OCI-LY1 (cell line): ENCODE data around the gene GPR179.

Experiments used
- H2AFZ ChIP-seq: fragments of 200-600 bp; sonication (generic), shearing (Covaris generic); 2 replicates; pipeline ENCODE4 v1.6.0; 2014; ENCODE audit warnings: antibody characterized with exemption, mild to moderate bottlenecking, low read length
- H3F3A ChIP-seq: fragments of 200-600 bp; sonication (generic), shearing (Covaris generic); 2 replicates; pipeline ENCODE4 v1.6.0; 2014; ENCODE audit warnings: mild to moderate bottlenecking, antibody characterized with exemption, low read length, moderate library complexity; ENCODE audit not compliant: insufficient read depth
- H3K27ac ChIP-seq: fragments of 200-600 bp; sonication (generic); 2 replicates; pipeline ENCODE4 v1.5.1; 2014; ENCODE audit warnings: low read length, mixed run types, mild to moderate bottlenecking, low read depth; ENCODE audit not compliant: poor library complexity, severe bottlenecking
- H3K27me3 ChIP-seq: fragments of 200-600 bp; sonication (generic); 2 replicates; pipeline ENCODE4 v1.6.0; 2014; ENCODE audit warnings: antibody characterized with exemption, mild to moderate bottlenecking, low read length, moderate library complexity; ENCODE audit not compliant: insufficient read depth
- H3K36me3 ChIP-seq: fragments of 200-600 bp; sonication (generic); 2 replicates; pipeline ENCODE4 v1.6.1; 2014; ENCODE audit warnings: mild to moderate bottlenecking, antibody characterized with exemption, low read length, moderate library complexity, mixed read lengths; ENCODE audit not compliant: insufficient read depth
- H3K4me1 ChIP-seq: fragments of 200-600 bp; sonication (generic); 2 replicates; pipeline ENCODE4 v1.5.1; 2014; ENCODE audit warnings: mild to moderate bottlenecking, low read length, moderate library complexity; ENCODE audit not compliant: insufficient read depth, severe bottlenecking
- H3K4me2 ChIP-seq: fragments of 200-600 bp; sonication (generic), shearing (Covaris generic); 2 replicates; pipeline ENCODE4 v1.6.1; 2014; ENCODE audit warnings: low read length
- H3K4me3 ChIP-seq: fragments of 200-600 bp; sonication (generic); 2 replicates; pipeline ENCODE4 v1.5.1; 2014; ENCODE audit warnings: low read length, low read depth, mild to moderate bottlenecking, mixed read lengths; ENCODE audit not compliant: poor library complexity, severe bottlenecking
- H3K79me2 ChIP-seq: fragments of 200-600 bp; shearing (Covaris generic); 2 replicates; pipeline ENCODE4 v1.6.1; 2016; ENCODE audit warnings: mixed run types, low read length, mixed read lengths; ENCODE audit not compliant: insufficient read depth
- H3K9ac ChIP-seq: fragments of 200-600 bp; sonication (generic), shearing (Covaris generic); 2 replicates; pipeline ENCODE4 v1.6.1; 2014; ENCODE audit warnings: mild to moderate bottlenecking, low read length, mixed read lengths
- H3K9me2 ChIP-seq: fragments of 200-600 bp; sonication (generic), shearing (Covaris generic); 2 replicates; pipeline ENCODE4 v1.6.1; 2014; ENCODE audit warnings: low read depth, mild to moderate bottlenecking, low read length, mixed read lengths
- H3K9me3 ChIP-seq: fragments of 200-600 bp; shearing (Covaris generic); 2 replicates; pipeline ENCODE4 v1.6.1; 2014; ENCODE audit warnings: low read length, mixed read lengths
- H4K20me1 ChIP-seq: fragments of 200-600 bp; sonication (generic), shearing (Covaris generic); 2 replicates; pipeline ENCODE4 v1.6.0; 2016; ENCODE audit warnings: mild to moderate bottlenecking, low read length; ENCODE audit not compliant: insufficient read depth
- CTCF ChIP-seq: fragments of 200-600 bp; sonication (generic), shearing (Covaris generic); IDR thresholded peaks from 2 replicates; pipeline ENCODE4 v1.5.1; 2017; ENCODE audit warnings: mild to moderate bottlenecking, antibody characterized with exemption, low read length, moderate library complexity, mixed read lengths
- EZH2 ChIP-seq: fragments of 200-600 bp; sonication (generic), shearing (Covaris generic); IDR thresholded peaks from 2 replicates; pipeline ENCODE4 v1.8.0; 2017; ENCODE audit warnings: borderline replicate concordance, mixed run types, mild to moderate bottlenecking, antibody characterized with exemption, low read length, moderate library complexity, mixed read lengths

Gene GPR179

GRCh38 chr17:38361694-38362465, 18.1 kb upstream of the GPR179 start:
- H3K27ac ChIP-seq = no peak overlapping the region
- no peaks in the 10 kb centered on the region for H3K79me2 ChIP-seq
- H3K4me3 ChIP-seq = no peak overlapping the region
- H2AFZ ChIP-seq = no peak overlapping the region
- TF ChIP-seq EZH2 = no peak
- no peak for TF ChIP-seq CTCF
- no peaks in the 10 kb centered on the region for H3K4me1 ChIP-seq
- no peaks in the 10 kb centered on the region for H3K9me2 ChIP-seq
- no peaks in the 10 kb centered on the region for H3F3A ChIP-seq
- no peaks in the 10 kb centered on the region for H3K36me3 ChIP-seq
- no peak overlapping the region for H3K9ac ChIP-seq
- H3K4me2 ChIP-seq = no peak overlapping the region
- no peaks in the 10 kb centered on the region for H3K27me3 ChIP-seq
- no peaks in the 10 kb centered on the region for H4K20me1 ChIP-seq
- no peaks in the 10 kb centered on the region for H3K9me3 ChIP-seq

DNA sequence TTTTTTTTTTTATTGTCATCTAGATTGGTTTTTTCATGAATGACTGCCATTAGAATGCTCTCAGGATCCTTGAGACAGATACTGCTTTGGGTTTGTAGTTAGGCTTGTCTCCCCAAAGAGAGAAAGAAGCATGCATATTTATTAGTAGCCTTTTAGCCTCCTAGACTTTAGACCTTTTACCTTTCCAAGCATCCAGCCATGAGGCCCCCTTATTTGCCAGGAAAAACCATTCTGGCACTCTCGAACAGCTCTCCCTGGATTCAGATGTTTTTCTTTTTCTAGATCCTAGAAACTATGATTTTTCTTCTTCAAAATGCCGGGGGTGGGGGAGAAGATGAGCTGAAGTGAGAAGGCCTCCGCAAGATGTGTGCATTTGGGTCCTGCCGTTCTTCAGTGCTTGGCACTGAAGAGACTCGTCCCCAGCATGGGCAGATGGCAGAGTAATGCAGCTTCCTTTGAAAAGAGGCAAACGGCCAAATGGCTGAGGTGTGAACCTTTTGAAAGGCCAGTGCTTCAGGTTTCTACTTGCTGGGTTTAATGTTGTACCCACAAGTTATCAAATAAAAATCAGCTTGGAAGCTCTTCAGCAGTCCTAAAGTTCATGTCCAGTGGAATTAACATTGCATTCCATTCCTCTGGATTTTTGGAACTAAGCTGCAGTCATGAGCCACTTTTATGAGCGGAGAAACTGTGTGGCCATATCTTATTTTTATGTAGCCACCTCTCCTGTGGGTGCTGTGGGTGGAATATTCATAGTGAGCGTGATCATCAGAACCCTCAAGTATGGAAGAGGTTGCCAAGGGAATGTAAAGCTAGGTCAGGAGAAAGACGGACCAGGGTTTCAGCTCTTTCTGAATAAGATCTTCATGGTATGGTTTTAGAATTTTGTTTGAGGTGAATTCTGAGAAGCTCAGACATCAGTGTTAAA, 15.1 kb upstream of the GPR179 start:
- H3K4me3 ChIP-seq = no peak overlapping the region

More for the DNA sequence above, 15.1 kb upstream of the GPR179 start:
- Histone ChIP-seq H3K27me3 (no peaks in the 10 kb centered on the region), H3K9me2 (no peaks in the 10 kb centered on the region), H3K36me3 (no peaks in the 10 kb centered on the region), H3K27ac (no peak overlapping the region), H3K9me3 (no peaks in the 10 kb centered on the region), H3K79me2 (no peaks in the 10 kb centered on the region), H3F3A (peaks cover 3% of the 10 kb centered on the region; the same call in 1 of the 2 replicates), H3K4me2 (no peak overlapping the region), H4K20me1 (no peaks in the 10 kb centered on the region), H3K9ac (no peak overlapping the region), H2AFZ (no peak overlapping the region), H3K4me1 (peaks cover 7% of the 10 kb centered on the region)
- TF ChIP-seq CTCF (no peak), EZH2 (no peak)
